Fibroblast of peridontal ligament (primary cell): ENCODE data around the gene TLCD1.
"Not testable (repeated sequence)": the region's sequence is repeated elsewhere in the genome, so short reads cannot be mapped to it uniquely, and the experiment has no call there.

Source experiments
- DNase-seq: peaks from one replicate; pipeline ENCODE4 v3.0.0-alpha.2; 2010; ENCODE audit errors: extremely low read depth

Gene TLCD1

DNA sequence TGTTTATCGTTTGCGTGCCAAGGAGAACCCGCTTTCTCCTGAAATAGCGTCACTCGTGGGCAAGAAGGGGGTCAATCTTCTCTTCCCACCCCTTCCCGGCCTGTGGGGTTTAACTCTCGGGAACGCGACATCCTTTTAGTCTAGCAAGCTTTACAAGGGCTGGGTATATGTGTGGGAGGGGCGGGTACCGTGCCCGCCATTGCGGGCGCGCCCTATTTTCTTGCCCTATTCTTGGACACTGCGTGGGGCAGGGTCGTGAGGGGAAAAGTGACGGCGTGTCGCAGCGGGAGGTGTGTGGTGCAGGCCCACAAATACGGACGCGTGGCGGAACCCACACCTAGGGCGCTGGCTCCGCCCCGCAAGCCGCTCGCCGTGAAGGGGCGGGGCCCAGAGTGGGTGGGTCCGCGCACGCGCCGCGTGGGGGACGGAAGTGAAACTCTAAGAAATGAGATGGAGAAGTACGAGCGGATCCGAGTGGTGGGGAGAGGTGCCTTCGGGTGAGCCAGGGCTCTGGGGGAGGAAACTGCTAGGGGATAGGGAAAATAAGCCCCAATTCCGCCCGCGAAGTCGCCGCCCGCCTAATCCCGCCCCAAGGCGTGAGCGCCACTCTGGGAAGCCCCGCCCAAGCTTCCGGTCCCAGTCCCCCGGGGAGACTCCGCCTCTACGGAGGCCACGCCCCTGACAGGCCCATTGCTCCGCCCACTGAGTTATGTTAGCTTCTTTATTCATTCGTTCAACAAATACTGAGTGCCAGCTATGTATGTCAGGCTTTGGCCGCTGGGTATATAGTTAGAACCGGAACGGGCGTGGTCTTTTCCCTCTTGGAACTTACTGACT, 2.5 kb upstream of the TLCD1 start, which contains the start of gene NEK8:
NEK8 (plus strand) TSS at position 425 of the 837 bp plus-strand sequence; CDS start at position 451, 26 bp downstream.
- DNase-seq: peak; percentile 92

DNA sequence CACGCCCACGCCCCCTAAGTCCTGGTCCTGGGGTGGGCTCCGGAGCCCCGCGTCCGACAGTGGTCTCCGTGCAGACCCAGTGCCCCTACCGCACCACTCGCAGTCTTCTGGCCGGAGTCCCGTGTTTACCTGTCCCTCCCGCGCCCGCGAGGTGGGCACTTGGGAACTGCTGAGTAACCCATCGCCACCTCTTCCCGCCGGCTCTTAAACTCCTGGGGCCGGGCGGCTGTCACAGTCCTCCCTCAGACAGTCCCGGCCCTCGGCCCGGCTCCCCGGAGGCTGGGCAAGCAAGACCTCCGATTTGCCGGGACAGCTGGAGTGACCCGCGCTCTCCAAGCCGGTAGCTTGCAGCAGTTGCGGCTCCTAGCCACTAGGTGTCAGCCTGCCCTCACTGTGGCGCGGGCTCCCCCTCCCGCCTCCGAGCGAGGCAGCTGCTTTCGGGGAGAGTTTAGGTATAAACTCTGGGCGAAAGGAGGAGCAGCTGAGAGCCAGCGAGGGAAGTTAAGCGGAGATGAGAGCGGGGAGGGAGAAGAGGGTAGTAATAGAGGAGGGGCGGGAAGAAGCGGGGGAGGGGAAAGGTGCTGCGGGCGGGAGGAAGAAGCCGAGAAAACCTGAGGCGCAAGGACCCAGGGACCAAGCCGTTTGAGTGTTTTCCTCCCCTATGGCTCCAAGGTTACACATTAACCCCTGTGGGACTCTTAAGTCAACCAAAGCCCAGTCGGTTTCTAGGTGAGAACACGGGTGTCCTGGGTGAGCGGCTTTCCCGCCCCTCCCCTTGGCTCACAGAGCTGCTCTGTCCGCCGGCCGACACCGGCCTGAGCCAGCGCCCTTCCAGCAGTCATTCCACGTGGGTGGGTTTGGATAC, 826 bp upstream of the TLCD1 start:
- peak; percentile 89 for DNase-seq

DNA sequence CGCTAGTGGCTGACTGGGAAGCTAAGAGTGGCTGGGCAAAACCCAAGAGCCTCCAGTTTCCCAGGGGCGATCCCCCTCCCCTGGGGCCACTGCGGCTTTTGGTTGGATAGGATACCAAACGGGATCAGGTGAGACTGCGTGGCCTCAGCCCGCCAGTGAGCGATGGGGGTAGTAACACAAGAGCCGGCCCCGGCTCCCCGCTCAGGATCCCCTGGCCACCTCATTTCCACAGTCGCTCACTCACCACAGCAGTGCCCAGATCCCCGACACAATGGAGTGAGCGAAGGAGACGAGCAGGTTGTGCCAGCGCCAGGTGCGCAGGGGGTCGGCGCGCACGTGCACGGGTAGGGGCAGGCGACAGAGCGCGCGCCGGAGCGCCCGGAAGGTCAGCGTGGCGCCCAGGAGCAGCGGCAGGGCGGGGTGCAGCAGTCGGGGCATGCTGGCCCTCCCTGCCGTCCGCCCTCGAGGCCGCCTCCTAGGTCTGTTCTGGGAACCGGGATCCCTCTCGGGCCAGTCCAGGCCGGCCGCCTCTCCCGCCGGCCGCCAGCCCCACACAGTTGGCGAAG, 290 bp downstream of the TLCD1 start:
- DNase-seq: peak; percentile 72

DNA sequence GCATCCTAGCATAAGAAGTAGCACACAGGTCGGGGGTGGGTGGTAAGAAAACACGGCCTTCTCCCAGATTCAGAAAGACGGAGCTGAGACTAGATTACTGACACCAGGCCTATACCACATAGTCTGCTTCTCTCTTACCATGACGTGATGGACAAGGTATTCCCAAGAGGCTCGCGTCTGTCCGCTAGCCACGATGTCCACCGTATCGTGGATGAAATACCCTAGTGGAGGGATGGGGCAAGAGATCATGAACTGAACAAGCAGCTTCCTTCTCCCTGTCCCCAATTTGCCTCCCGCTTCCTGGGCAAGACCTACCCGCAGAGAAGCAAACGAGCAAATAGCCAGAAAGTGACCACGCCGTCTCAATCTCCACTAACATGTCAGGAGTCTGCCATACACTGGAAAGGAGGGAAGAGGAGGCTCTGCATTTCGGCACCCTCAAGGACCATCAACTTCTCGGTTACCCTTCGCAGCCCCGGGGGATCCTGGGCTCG, 820 bp downstream of the TLCD1 start:
- peak; percentile 44 for DNase-seq

DNA sequence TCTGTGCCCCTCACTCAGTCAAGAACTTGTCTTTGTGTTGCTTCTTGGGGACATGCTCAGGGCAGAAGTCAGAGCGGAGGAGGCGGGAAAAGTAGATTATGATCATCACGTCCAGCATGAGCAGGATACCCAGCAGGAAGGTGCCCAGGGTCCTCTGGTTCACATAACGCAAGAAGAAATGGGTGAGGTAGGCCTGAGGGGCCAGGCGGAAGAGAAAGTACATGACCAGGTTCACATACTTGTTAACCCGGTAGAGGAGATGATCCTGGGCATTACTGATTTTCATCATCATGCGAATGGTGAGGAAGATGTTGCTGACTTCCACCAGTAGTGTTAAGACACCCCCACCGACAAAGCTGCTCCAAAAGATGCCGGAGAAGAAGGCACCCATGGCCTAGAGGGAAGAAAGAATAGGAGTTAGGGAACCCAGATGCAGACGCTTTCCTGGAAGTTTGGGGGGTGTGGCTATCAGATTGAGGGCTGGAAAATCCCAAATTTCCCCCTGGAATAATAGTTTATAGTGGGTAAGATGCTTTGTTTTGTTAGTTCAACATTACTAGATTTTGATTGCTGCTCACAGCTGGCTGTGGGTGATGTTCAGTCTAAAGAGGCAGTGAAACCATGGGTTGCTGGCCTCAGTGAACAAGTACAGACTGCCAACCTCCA, 1.4 kb downstream of the TLCD1 start:
- no peak for DNase-seq

DNA sequence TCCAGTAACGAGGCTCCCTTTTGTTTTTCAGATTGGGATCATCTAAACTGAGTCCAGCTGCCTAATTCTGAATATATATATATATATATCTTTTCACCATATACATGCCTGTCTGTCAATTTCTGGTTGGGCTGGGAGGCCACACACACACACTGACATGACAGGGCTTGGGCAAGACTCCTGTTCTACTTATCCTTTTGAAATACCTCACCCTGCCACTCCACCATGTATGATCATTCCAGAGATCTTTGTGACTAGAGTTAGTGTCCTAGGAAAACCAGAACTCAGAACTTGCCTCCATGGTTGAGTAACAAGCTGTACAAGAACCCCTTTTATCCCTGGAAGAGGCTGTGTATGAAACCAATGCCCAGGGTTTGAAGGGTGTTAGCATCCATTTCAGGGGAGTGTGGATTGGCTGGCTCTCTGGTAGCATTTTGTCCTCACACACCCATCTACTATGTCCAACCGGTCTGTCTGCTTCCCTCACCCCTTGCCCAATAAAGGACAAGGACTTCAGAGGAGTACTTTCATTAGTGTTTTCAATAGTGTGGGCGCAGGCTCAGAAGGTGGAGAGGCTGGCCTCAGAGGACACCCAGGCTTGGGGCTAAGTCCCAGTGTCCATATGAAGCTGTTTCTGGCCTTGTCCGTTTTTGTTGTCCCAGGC, 2.1 kb downstream of the TLCD1 start:
- DNase-seq: not testable (repeated sequence)

DNA sequence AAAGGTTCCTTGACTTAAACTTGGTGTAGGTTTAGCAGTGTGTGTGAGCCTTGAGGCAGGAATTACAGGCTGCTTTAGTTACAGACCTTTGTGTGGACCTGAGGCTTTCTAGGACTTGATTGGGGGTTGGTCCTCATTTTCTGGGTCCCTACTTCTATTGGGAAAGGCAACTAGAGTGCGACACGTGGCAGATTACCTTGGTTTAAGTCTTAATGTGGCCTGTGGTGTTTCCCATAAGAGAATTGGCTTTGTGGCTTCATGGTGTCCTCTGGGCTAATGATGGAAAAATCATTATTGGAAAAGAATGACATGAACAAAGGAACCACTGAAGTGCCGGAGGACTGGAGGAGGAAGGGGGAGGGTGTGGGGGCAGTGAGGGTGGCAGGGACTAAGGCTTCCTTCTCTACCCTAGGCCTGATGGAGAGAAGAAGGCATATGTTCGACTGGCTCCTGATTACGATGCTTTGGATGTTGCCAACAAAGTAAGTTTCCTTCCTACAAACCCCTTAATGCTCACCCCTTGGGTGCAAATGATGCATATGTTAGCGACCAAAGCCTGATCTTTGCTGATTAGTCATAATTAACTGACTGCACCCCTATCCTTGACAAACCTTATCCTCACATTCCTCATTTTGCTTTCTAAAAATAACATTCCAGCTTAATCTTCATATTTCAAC, 2.7 kb downstream of the TLCD1 start:
- no peak for DNase-seq

DNA sequence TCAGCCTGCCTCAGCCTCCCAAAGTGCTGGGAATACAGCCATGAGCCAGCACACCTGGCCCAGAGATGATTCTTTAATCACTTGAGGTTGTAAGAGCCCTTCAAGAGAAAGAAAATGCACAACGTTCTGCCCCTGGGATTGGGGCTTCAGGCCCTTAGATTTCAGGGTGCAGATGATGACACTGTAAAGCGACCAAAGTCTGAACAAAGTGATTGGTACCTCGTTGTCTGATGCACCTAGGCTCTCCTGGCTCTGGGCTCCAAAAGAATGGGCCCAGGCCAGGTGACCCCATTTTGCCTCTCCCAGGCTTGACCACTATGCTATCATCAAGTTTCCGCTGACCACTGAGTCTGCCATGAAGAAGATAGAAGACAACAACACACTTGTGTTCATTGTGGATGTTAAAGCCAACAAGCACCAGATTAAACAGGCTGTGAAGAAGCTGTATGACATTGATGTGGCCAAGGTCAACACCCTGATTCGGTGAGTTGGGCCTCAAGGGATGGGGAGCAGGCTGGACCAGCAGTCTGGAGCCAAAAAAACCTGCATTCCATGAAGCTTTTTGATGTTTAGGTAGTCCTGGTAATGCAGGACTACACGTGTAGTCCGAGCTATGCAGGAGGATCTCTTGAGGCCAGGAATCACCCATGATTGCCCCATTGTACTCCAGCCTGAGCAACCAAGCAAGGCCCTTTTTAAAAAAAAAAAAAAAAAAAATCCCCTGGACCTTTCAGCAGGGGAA, 3.4 kb downstream of the TLCD1 start:
- no peak for DNase-seq

DNA sequence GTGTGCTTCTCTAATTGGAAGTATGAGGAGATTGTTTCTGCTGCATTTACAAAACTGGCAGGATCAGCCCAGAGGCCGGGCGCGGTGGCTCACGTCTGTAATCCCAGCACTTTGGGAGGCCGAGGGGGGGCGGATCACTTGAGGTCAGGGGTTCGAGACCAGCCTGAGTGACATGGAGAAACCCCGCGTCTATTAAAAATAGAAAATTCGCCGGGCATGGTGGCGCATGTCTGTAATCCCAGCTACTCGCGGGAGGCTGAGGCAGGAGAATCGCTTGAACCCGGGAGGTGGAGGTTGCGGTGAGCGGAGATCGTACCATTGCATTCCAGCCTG, 5.1 kb downstream of the TLCD1 start:
- DNase-seq: not testable (repeated sequence)

DNA sequence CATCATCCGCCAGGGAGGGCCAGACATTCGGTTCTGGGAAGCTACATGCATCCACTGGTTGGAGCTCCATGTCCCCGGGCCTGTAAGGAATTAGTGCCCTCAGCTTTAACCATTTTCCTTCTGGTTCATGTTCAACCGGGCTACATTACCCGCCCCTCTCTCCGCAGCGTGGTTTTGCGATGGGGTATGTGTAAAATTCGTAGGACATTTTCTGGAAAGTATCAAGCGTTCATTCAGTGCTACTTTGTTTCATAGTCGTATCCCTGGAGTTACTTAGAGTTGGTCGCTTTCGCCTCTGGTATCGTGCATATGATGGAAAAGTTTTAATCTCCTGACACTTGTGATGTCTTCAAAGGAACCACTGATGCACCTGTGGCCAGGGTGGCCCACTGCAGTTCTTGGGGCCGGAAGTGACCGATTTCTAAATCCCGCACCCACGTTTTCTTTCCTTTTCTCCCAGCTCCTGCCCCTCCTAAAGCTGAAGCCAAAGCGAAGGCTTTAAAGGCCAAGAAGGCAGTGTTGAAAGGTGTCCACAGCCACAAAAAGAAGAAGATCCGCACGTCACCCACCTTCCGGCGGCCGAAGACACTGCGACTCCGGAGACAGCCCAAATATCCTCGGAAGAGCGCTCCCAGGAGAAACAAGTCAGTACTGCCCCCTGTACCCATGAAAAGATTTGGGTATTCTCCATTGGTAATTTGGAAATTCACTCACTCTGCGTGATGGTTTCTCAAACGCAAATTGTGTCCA, 5.6 kb downstream of the TLCD1 start:
- no peak for DNase-seq

DNA sequence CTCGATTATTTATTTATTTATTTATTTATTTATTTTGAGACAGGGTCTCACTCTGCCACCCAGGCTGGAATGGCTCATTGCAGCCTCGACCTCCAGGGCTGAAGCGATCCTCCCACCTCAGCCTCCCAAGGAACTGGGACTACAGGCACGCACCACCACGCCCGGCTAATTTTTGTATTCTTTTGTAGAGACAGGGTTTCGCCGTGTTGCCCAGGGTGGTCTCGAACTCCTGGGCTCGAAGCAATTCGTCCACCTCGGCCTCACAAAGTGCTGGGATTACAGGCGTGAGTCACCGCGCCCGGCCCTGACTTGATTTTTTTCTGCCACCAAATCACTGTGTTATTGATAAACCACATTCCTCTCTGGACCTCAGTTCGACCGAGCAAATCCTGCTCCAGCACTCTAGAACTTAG, 7.0 kb downstream of the TLCD1 start:
- no peak for DNase-seq

DNA sequence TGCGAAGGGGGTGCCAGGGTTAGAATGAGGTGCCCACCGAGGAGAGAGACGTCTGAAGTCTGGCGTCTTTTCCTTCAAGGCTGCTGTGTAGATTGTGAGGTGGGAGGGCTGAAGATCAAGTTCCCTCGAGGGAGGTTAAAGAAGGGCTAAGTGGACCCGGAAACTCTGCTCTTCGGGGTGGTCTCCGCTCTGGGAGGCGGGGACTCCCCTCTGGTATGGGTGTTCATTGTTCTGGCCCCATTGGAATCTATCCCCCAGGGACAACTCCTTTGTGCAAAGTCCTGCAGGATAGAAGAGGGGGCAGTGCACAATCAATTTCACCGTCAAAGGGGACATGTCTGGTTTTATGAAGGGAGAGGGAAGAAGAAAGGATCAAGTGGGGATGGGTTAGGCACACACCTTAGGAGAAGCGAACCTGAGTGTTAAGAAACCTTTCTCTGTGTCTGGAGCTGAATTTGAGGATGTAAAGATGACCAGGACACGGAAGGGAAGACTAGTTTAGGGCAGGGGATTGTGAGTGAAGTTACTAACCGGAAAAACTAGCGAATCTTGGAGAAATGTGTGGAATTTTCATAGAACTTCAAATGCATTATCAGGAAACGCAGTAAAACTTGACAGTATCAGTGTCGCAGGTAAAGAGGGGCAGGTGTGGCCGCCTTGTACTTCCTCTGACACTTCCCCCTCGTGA, 7.6 kb downstream of the TLCD1 start:
- DNase-seq: peak; percentile 13

DNA sequence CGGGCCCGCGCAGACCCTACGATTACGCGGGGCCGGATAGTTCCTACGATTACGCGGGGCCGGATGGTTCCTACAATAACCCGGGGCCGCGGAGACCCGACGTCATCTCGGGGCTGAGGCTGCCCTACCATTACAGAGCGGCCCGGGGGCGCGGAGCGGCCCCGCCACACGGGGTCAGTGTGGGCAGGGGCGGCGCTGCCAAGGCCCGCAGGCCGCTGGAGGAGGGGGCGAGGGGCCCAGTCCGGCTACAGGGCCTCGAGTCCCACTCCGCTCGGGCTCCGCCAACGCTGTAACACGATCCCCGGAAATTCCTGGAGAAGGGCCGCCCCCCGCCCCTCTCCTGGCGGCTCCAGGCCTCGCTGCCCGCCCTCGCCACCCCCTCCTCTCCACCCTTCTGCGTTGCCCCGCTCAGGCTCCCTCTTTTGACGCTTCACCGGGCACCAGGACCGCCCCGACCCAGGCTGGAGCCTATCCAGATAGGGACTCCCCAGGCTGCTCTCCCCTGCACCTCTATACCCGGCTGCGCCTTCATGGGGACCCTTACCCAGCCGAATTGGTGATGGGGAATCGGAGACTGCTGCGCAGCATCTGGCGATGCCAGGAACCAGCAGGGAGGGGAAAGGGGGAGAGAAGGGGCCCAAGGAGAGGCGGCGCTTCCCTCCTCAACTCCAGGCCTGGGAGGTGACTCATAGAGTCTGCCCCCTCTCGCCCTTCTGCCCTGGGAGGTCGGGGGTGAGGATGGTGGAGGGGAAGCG, 8.3 kb downstream of the TLCD1 start, which contains the start of gene RAB34:
RAB34 (minus strand) TSS at position 291 of the 755 bp plus-strand sequence. CDS start 602 bp downstream, outside the sequence.
- DNase-seq: peak; percentile 84

DNA sequence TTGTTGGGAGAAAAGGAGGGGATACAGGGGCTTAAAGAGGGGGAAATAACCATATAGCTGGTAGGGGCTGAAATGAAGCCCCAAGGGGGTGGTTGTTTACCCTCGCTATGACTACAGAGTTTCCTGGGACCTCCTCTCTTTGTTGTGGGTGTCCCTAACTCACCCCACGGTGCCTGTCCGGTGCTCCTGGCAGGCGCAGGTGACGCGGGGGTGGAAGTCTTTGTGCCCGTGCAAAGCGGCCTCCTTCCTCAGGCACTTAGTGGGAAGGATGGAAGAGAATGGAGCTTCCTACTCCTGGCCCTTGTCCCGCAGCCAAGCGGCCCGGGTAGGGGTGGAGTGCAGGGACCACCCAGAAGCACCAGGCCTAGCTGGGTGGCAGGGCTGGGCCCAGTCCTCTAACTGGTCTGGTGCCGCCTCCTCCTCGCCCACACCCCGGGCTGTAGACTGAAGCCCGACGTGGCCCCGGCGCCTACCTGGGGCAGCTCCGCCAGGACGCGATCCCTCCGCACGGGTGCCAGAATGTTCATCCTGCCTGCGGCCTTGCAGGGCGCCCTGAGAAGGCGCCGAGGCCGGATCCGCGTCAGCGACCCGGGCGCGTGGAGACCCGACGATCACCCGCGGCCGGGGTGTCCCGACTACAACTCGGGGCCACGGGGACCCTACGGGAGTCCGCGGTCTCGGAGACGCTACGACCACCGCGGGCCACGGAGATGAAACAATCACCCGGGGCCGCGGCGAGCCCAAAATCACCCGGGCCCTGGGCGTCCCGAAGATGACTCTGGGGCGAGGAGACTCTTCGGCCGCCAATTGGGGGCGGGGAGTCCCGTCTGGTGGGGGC, 9.1 kb downstream of the TLCD1 start:
- DNase-seq: peak; percentile 27

DNA sequence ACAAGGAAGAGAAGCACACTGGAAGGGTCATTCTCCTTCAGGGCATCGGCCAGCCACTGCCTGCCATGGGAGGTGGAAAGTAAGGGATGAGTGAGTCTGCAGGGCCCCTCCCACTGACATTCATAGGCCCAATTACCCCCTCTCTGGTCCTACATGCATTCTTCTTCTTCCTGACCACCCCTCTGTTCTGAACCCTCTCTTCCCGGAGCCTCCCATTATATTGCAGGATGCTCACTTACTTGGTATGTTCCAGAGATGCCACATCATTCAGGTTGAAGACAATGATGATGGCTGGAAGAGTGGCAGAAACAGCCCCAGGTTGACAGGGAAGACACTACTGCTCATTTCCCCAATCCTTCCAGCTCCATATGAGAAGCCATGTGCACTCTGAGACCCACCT, 10.8 kb downstream of the TLCD1 start:
- DNase-seq: no peak

DNA sequence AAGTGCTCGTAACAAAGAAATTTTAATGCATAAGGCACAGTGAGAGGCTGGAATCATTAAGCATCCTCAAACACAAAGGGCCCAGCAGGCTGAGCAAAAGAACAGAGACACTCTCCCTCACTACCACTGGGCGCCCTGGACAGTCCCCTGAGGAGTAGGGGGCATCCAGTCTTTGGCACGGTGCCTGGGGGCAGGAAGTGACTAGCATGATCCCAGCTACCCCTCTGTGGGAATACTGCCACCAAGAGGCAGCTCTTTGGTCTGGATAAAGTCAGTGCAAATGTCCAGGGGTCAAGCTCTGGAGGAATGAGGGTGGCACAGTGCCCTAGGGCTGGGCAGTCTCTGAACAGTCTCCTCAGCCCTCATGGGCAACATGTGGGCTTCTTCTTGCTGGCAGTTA, 11.8 kb downstream of the TLCD1 start:
- DNase-seq: no peak
